HEK293T (cell line): ENCODE measurements around the gene TSTD2.

ENCODE experiments used
- CTCF ChIA-PET: fragments of 350-600 bp; formaldehyde crosslinking; extraction: SDS; loops from one replicate; lab custom pipeline; 2021; ENCODE audit warnings: antibody characterized with exemption, inconsistent platforms; lab: Yijun Ruan, JAX
- POLR2A ChIA-PET: fragments of 350-600 bp; formaldehyde crosslinking; extraction: SDS; loops from one replicate; lab custom pipeline; 2020; ENCODE audit warnings: antibody characterized with exemption, inconsistent platforms; lab: Yijun Ruan, JAX
- DNase-seq: peaks from one replicate; pipeline ENCODE4 v3.0.0; 2012; ENCODE audit warnings: mixed read lengths; ENCODE audit errors: extremely low spot score
- ARNT ChIP-seq: fragments of 450-650 bp; IDR thresholded peaks from 2 replicates; pipeline ENCODE4 v1.6.1; 2017; ENCODE audit warnings: mild to moderate bottlenecking
- BHLHE40 ChIP-seq: fragments of 450-650 bp; IDR thresholded peaks from 2 replicates; pipeline ENCODE4 v1.6.1; 2016; ENCODE audit warnings: mild to moderate bottlenecking, moderate library complexity, borderline replicate concordance
- CTBP1 ChIP-seq: fragments of 450-650 bp; IDR thresholded peaks from 2 replicates; pipeline ENCODE4 v1.6.1; 2016; ENCODE audit warnings: borderline replicate concordance
- ELF4 ChIP-seq: fragments of 450-650 bp; IDR thresholded peaks from 2 replicates; pipeline ENCODE4 v1.6.1; 2017; ENCODE audit warnings: antibody characterized with exemption
- FOXA1 ChIP-seq: fragments of 450-650 bp; IDR thresholded peaks from 2 replicates; pipeline ENCODE4 v1.6.1; 2016; ENCODE audit warnings: mild to moderate bottlenecking
- FOXK2 ChIP-seq: fragments of 450-650 bp; IDR thresholded peaks from 2 replicates; pipeline ENCODE4 v1.6.1; 2016; ENCODE audit warnings: mild to moderate bottlenecking
- FOXM1 ChIP-seq: fragments of 450-650 bp; IDR thresholded peaks from 2 replicates; pipeline ENCODE4 v1.6.1; 2017; ENCODE audit warnings: mild to moderate bottlenecking, borderline replicate concordance
- HDGF ChIP-seq: fragments of 450-650 bp; IDR thresholded peaks from 2 replicates; pipeline ENCODE4 v1.6.1; 2017; ENCODE audit warnings: antibody characterized with exemption, borderline replicate concordance
- L3MBTL2 ChIP-seq: fragments of 450-650 bp; conservative IDR thresholded peaks from 2 replicates; pipeline ENCODE4 v1.6.1; 2016; ENCODE audit warnings: mild to moderate bottlenecking
- LEF1 ChIP-seq: fragments of 450-650 bp; IDR thresholded peaks from 2 replicates; pipeline ENCODE4 v1.6.1; 2017; ENCODE audit warnings: mild to moderate bottlenecking, borderline replicate concordance
- NFRKB ChIP-seq: fragments of 450-650 bp; IDR thresholded peaks from 2 replicates; pipeline ENCODE4 v1.6.1; 2016; ENCODE audit warnings: mild to moderate bottlenecking, moderate library complexity
- SP1 ChIP-seq: fragments of 450-650 bp; IDR thresholded peaks from 2 replicates; pipeline ENCODE4 v1.6.1; 2017
- SUZ12 ChIP-seq: fragments of 450-650 bp; IDR thresholded peaks from 2 replicates; pipeline ENCODE4 v1.6.1; 2016; ENCODE audit warnings: mild to moderate bottlenecking
- TARDBP ChIP-seq: fragments of 450-650 bp; IDR thresholded peaks from 2 replicates; pipeline ENCODE4 v1.6.1; 2016
- ZNF384 ChIP-seq: fragments of 450-650 bp; IDR thresholded peaks from 2 replicates; pipeline ENCODE4 v1.6.1; 2016
- TF ChIP-seq, protein P1 (sequence below): fragments of 450-650 bp; IDR thresholded peaks from 2 replicates; pipeline ENCODE4 v1.6.1; 2016

TSTD2 gene

DNA sequence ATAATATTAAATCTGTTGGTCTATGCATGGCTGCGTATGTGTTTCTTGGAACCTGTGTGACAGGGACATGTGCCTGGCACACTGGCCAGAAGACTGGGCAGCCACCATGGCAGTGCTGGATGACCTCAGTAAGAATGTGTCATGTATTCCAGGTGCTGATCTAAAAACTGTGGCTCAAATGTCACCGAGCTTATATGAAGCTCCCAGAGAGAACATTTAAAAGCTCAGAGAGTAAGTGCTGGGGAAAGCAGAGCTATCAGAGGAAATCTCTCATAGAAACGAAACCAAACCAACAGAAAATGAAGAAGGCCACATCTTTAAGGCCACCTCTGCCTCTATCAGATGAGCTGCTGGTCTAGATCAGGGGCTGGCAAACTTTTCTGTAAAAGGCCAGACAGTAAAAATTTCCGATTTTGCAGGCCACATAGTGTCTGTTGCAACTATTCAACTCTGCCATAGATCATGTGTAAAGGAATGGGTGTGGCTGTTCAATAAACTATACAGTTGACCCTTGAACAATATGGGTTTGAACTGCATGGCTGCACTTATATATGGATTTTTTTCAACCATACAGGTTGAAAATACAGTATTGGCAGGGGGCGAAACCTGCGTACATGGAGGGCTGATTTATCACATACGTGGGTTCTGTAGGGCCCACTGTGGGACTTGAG lies 31.8 kb downstream of the TSTD2 start:
- DNase-seq, result no peak
- ChIA-PET CTCF (no interaction called here), POLR2A (no interaction called here)
- no peak for TF ChIP-seq NFRKB
- no peak for TF ChIP-seq SUZ12
- TF ChIP-seq BHLHE40, result no peak

DNA sequence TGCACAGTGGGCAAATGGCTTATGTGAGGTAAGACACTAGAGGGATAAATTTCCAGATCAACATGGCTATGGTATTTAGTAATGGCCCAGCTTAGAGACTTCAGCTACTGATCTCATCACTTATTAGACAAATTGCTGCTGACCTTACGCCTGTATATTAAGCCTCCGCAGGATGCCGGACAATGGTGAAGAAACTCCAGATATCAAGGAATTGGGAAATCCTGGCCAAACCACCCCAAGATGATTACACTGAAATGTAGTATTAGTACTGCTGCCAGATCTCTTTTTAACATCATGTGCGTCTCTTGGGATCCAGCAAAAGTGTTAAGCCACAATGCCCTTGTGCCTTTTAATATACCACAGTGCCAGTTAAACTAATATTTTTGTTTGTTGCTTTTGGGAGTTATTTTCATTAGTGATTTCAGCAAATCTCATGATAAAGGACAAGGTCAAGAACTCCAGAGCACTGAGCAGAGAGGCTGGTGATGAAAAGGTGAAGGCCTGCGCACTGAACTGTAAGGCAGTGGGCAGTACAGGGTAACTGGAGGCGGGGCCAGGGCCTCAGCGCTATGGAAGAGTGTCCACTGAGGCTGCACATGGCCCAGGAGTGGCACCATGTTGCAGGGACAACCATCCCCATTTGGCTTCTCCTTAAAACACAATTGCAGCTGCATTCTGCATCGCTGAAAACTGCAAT lies 32.5 kb downstream of the TSTD2 start:
- ChIA-PET CTCF (no interaction called here), POLR2A (no interaction called here)
- TF ChIP-seq CTBP1 (no peak), BHLHE40 (no peak), FOXM1 (no peak), ELF4 (no peak)
- DNase-seq, result no peak

DNA sequence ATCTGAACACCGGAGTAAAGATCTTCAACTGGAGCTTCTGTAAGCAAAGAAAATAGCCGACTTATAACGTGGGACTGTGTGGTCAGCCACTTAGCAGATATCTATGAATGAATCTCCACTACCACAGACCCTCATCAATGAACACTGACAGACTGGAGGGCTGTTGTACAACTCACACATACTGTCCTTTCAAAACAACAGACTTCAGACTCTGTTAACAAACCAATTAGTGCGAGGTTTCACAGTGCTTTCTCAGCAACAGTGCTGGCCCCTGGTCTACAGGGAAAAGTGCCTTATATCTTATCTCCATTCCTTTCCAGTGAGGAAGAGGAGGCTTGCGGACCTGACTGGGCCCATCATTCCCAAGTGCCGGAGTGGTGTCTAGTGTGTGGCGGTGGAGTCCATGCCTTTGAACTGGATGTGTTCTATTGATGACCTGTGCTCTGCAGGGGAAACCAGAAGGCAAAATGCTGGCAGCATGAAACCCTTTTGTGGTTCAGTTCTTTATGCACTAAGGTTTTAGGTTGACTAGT lies 33.8 kb downstream of the TSTD2 start:
- TF ChIP-seq FOXA1, result no peak
- no peak for TF ChIP-seq FOXM1
- no peak for TF ChIP-seq FOXK2
- TF ChIP-seq ARNT, result no peak
- TF ChIP-seq SUZ12, result no peak
- TF ChIP-seq ELF4, result no peak
- no peak for DNase-seq
- ChIA-PET CTCF (interaction anchor here (0.6 to 2.4 kb wide), 22 partner anchors 9 to 742 kb away, joined by 3 to 55 read pairs (median 4); partner anchors contain the start of gene TMOD1), POLR2A (interaction anchor here (2.0 kb wide), 1 partner anchor 33 kb away, joined by 5 read pairs; no protein-coding TSS in a partner anchor)

DNA sequence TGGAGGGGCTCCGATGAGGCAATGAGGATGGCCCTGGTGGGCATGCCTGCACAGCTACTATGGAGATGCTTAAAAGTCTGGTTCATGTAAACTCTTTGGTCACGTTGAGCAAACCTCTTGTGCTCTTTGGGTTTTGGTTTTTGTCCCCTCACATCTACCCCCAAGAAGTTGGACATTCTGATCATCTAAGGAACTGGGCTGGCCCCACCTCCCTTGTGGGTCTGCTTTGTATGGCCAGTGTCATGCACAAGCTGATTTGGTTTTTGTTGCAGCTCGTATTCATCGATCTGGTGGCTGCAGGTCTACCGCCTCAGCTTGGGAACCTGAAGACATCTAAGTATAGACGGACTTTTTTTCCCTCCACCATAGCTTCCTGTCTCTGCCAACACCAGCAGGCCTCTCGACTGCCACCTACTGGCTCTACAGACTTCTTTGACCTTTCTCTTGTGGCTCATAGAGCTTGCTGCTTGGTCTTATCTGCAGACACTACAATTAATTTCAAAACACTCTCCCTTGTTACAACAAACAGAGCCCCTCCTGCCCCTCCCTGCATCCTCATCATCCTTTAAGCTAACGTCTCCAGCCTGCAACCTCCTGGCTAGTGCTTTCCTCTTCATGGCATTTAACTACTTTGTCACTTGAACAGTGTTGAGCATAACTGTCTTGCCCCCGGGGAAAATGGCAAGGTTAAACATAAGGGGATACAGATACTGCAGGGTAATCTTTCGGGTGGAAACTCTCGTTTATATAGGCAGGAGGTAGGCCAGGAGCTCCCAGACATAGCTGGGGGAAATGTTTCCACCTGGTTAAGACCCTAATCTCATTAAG lies 34.5 kb downstream of the TSTD2 start:
- ChIA-PET POLR2A (interaction anchor here (2.0 kb wide), 1 partner anchor 34 kb away, joined by 5 read pairs; no protein-coding TSS in a partner anchor), CTCF (interaction anchor here (0.6 to 2.4 kb wide), 29 partner anchors 8 to 1248 kb away, joined by 3 to 55 read pairs (median 4); partner anchors contain the start of genes NCBP1, TMOD1 and TSTD2)
- TF ChIP-seq FOXM1 (no peak), FOXK2 (no peak), ZNF384 (no peak), BHLHE40 (no peak), ELF4 (no peak), HDGF (no peak), SP1 (no peak), SUZ12 (no peak), NFRKB (no peak), TARDBP (no peak), LEF1 (no peak), CTBP1 (no peak), FOXA1 (no peak)
- TF ChIP-seq, protein P1, sequence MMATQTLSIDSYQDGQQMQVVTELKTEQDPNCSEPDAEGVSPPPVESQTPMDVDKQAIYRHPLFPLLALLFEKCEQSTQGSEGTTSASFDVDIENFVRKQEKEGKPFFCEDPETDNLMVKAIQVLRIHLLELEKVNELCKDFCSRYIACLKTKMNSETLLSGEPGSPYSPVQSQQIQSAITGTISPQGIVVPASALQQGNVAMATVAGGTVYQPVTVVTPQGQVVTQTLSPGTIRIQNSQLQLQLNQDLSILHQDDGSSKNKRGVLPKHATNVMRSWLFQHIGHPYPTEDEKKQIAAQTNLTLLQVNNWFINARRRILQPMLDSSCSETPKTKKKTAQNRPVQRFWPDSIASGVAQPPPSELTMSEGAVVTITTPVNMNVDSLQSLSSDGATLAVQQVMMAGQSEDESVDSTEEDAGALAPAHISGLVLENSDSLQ, result no peak
- DNase-seq, result peak; percentile 74

DNA sequence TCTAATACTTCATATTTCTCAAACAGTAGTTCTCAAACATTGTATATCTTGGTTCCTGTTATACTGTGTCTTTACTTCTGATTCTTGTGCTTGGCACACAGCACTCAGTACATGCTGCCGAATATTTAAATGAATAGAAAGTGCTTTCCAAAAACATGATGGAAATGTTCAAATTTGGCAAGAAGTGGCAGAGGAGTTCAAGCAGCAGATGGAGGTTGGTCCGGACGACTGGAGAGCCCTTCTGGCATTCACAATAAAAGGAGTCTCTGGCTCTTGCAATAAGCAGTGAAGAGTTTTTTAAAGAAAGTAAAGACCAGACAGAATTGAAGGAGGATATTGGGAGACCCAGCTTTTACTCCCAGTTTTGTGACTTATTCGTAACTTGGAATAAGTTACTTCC lies 36.3 kb downstream of the TSTD2 start:
- ChIA-PET POLR2A (no interaction called here), CTCF (interaction anchor here (2.4 kb wide), 1 partner anchor 123 kb away, joined by 16 read pairs; no protein-coding TSS in a partner anchor)
- TF ChIP-seq FOXM1 (no peak), ARNT (no peak), TARDBP (no peak), HDGF (no peak), FOXK2 (no peak), LEF1 (no peak), L3MBTL2 (no peak), CTBP1 (no peak), ELF4 (no peak)
- no peak for DNase-seq

DNA sequence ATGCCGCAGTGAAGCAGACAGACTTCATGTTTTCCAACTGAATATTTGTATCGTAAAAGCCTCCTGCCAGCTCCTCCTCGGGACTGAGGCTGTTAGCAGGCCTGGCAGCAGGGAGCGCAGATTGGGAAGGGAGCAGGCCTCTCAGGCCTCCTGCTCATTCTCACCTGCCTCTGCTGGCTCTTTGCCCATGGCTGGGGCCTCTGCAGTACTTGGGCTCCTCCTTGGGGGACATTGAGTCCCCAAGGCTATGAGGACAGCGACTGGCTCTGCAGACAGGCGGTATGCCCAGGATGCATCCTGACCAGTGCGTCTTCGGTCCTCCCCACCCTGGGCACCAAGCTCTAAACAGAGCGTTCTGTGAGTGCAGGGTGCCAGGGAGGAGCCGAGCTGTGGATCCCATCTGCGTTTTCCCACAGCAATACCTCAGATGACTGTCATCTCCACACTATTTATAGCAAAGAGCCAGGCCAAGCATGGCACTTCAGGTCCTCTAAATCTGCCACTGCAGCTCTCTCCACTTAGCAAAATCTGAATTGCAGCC lies 38.7 kb downstream of the TSTD2 start:
- ChIA-PET POLR2A (no interaction called here), CTCF (interaction anchor here (1.7 kb wide), 1 partner anchor 21 kb away, joined by 6 read pairs; no protein-coding TSS in a partner anchor)
- TF ChIP-seq HDGF (no peak), LEF1 (no peak), ZNF384 (no peak), BHLHE40 (no peak), CTBP1 (no peak), SUZ12 (no peak), TARDBP (no peak)
- DNase-seq, result no peak

DNA sequence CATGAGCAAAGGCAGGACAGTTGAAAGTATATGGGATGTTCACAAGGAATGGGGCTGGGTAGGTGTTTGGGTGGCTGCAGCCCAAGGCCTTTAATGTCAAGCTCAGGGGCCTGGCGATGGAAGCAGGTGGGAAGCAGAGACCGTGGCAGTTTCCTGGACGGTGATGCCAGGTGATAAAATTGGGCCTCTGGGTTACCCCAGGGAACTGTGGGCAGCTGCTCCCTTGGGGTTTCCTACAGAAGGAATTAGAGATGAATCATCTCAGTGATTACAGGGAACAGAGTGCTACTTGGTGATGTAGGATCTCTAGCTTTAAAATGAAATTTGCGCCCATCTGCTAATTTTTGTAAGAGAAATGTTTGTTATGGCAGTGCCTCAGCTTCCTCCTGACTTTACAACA lies 39.2 kb downstream of the TSTD2 start:
- TF ChIP-seq ELF4 (no peak), L3MBTL2 (no peak), ARNT (no peak), ZNF384 (no peak), SP1 (no peak), HDGF (no peak), CTBP1 (no peak)
- TF ChIP-seq, protein P1, result no peak
- ChIA-PET POLR2A (no interaction called here), CTCF (interaction anchor here (1.7 kb wide), 1 partner anchor 21 kb away, joined by 6 read pairs; no protein-coding TSS in a partner anchor)
- no peak for DNase-seq
